ENCODE results near the gene PAFAH1B2.
A peak's percentile ranks its signal among the peaks of the same experiment; 100 is the strongest.
"Not testable (repeated sequence)": the region's sequence is repeated elsewhere in the genome, so short reads cannot be mapped to it uniquely, and the experiment has no call there.

DNA sequence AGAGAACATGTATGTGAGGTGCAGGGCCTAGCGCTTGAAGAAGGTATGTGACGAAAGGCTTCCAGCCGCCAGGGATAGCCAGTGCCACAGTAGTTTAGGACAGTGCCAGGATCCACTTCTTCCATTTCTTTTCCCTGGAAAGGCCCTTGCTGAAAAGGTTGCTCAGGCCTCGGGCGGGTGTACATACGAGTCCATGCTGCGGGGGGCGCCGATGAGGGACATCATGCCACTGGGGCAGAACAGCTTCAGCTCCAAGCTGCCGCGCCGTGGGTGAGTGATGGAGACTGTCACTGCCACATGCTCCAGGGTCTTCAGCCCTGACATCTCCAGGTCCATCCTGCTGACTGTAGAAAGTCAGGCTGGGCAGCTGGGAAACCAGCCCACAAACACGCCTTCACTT lies 64.6 kb downstream of the PAFAH1B2 start:
- TF ChIP-seq EP300, POLR2A (IDR thresholded peaks at IDR 0.05): not testable (repeated sequence)
- TF ChIP-seq, protein P1, sequence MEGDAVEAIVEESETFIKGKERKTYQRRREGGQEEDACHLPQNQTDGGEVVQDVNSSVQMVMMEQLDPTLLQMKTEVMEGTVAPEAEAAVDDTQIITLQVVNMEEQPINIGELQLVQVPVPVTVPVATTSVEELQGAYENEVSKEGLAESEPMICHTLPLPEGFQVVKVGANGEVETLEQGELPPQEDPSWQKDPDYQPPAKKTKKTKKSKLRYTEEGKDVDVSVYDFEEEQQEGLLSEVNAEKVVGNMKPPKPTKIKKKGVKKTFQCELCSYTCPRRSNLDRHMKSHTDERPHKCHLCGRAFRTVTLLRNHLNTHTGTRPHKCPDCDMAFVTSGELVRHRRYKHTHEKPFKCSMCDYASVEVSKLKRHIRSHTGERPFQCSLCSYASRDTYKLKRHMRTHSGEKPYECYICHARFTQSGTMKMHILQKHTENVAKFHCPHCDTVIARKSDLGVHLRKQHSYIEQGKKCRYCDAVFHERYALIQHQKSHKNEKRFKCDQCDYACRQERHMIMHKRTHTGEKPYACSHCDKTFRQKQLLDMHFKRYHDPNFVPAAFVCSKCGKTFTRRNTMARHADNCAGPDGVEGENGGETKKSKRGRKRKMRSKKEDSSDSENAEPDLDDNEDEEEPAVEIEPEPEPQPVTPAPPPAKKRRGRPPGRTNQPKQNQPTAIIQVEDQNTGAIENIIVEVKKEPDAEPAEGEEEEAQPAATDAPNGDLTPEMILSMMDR (IDR thresholded peaks at IDR 0.05) = peak in 2 of 4 experiments; percentile 44 to 50

All from gastroesophageal sphincter (tissue), 3 donors.